Measurements from ENCODE around the gene CEP85L. TPM values are rescaled to one million over a fixed set of nuclear protein-coding genes. Genes with fewer than 3 reads are reported as not detected.

The CEP85L gene
- 10 to 100 TPM; 15.6 to 22.8 (median 21.9) TPM for total RNA-seq

DNA sequence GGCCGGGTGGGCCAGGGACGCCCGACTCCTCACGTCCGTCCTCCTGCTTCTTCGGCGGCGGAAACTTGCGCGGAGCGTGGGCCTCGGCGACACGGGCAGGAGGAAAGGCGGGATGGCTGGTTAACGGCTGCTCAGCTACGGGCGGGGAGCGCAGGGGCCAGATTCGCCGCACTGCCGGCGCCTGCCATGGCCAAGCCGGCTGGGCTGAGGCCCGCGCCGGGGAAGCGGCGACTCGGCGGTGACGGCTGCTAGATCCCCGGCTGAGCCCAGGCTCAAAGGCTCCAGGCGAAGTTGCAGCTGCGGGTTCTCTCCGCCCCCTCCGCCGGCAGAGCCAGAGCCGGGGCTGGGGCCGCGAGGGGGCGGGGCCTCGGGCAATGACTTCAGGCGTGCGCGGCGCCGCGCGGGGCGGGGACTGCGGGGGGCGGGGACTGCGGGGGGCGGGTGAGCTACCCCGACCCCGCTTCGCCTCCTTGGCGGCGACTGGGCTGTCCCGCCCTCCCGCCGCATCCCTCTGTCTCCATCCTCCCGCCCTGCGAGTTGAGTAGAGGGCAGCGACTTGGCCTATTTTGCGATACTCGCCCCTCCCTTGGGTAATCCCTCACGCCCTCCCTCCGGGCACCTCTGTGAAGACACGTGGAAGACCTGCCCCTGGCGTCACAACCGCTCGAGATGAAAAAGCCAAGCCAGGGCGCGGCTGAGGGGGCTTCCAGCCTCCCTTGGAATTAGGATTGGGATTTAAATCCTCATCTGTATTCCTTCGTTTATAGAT lies at the start of gene CEP85L:
Gene CEP85L, minus strand, starts transcription at position 310 of the 769 bp plus-strand sequence. CDS start 322 bp downstream, outside the sequence.
- in situ Hi-C loops (cut with MboI; ENCODE audit: low sequenced_read_pairs in 4 of 4) (no loop called here), intact Hi-C loops (cut with DNase I; ENCODE audit: low total_unique reads) (loop anchor here (5.0 to 10.0 kb wide), 2 partner anchors 126 to 243 kb away; partner anchors contain the start of gene ASF1A)
- H3K4me3 ChIP-seq = peak within 1 kb of the TSS; percentile 86 to 100 (median 92)
- no peaks in the 10 kb centered on the region for H3K27me3 ChIP-seq
- no peaks in the 10 kb centered on the region for H3K9me3 ChIP-seq
- H3K36me3 ChIP-seq = no peaks in the 10 kb centered on the region
- H3K27ac ChIP-seq = peak within 1 kb of the TSS; percentile 97 to 100 (median 98)
- ATAC-seq (peak; percentile 87 to 89), DNase-seq (peak; percentile 83 to 89)
- peaks cover 26 to 36% of the 10 kb centered on the region in 2 donors for H3K4me1 ChIP-seq
- TF ChIP-seq, protein P1, sequence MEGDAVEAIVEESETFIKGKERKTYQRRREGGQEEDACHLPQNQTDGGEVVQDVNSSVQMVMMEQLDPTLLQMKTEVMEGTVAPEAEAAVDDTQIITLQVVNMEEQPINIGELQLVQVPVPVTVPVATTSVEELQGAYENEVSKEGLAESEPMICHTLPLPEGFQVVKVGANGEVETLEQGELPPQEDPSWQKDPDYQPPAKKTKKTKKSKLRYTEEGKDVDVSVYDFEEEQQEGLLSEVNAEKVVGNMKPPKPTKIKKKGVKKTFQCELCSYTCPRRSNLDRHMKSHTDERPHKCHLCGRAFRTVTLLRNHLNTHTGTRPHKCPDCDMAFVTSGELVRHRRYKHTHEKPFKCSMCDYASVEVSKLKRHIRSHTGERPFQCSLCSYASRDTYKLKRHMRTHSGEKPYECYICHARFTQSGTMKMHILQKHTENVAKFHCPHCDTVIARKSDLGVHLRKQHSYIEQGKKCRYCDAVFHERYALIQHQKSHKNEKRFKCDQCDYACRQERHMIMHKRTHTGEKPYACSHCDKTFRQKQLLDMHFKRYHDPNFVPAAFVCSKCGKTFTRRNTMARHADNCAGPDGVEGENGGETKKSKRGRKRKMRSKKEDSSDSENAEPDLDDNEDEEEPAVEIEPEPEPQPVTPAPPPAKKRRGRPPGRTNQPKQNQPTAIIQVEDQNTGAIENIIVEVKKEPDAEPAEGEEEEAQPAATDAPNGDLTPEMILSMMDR (IDR thresholded peaks at IDR 0.05 in 4 of 5, conservative IDR thresholded peaks at IDR 0.05 in 1 of 5) = peak in 3 of 5 experiments; percentile 2 to 44 (median 15)
- peak; percentile 93 to 95 for TF ChIP-seq POLR2A (IDR thresholded peaks at IDR 0.05)

DNA sequence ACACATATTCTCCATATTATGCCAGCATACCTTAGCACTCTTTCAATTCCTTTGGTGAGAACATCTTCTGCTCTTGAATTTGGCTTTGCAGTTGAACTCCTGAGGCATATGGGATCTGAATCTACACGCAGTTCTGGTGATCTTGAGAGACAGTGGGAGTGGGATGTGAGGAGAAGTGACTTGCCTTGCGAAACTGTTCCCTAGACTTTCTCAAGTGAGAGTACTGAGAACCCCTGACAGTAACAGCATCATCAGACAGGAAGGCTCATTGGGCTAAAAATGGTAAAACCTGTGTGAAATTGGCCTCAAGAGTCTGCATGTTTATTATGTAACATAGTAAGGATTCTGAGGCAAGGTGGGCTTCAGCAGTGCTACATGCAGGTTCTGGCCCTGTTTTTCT lies 49.1 kb upstream of the CEP85L start:
- no peak for TF ChIP-seq POLR2A (IDR thresholded peaks at IDR 0.05)
- TF ChIP-seq, protein P1 (IDR thresholded peaks at IDR 0.05 in 4 of 5, conservative IDR thresholded peaks at IDR 0.05 in 1 of 5) = no peak
- Histone ChIP-seq H3K4me1 (peaks cover 18 to 35% of the 10 kb centered on the region in 2 donors), H3K9me3 (no peaks in the 10 kb centered on the region), H3K4me3 (no peak overlapping the region), H3K27me3 (no peaks in the 10 kb centered on the region), H3K27ac (no peak overlapping the region), H3K36me3 (no peaks in the 10 kb centered on the region)
- ATAC-seq (no peak), DNase-seq (no peak)
- in situ Hi-C loops (cut with MboI; ENCODE audit: low sequenced_read_pairs in 4 of 4) (no loop called here), intact Hi-C loops (cut with DNase I; ENCODE audit: low total_unique reads) (no loop called here)

DNA sequence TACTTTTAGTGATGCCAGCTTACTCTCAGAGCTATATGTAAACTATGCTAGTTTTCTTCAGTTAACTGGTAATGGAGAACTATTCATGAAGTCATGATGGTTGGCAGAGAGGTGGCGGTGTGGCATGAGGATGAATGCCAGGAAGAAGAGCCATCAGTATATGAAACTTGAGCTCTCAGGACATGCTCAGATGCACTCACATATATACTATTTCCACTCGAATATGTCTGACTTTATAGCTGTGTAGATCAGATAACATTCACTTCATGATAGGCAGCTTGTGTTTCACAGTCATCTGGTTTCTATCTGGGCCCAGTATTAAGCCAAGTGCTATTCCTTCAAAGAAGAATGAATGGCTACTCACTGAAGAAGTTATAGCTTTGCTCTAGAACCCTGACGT lies 46.2 kb upstream of the CEP85L start:
- H3K4me3 ChIP-seq = no peak overlapping the region
- intact Hi-C loops (cut with DNase I; ENCODE audit: low total_unique reads) (loop anchor here (2.0 to 10.0 kb wide), 2 partner anchors 47 to 79 kb away; no protein-coding TSS in a partner anchor), in situ Hi-C loops (cut with MboI; ENCODE audit: low sequenced_read_pairs in 4 of 4) (no loop called here)
- H3K36me3 ChIP-seq = no peaks in the 10 kb centered on the region
- DNase-seq (no peak), ATAC-seq (peak; percentile 32 to 50)
- H3K9me3 ChIP-seq = no peaks in the 10 kb centered on the region
- H3K4me1 ChIP-seq = peaks cover 18 to 34% of the 10 kb centered on the region in 2 donors
- no peaks in the 10 kb centered on the region for H3K27me3 ChIP-seq
- peak overlapping the region in 2 of 4 donors; percentile 11 to 24 for H3K27ac ChIP-seq
- TF ChIP-seq, protein P1 (IDR thresholded peaks at IDR 0.05 in 4 of 5, conservative IDR thresholded peaks at IDR 0.05 in 1 of 5) = peak in 2 of 5 experiments; percentile 23 to 28
- TF ChIP-seq POLR2A (IDR thresholded peaks at IDR 0.05) = no peak

DNA sequence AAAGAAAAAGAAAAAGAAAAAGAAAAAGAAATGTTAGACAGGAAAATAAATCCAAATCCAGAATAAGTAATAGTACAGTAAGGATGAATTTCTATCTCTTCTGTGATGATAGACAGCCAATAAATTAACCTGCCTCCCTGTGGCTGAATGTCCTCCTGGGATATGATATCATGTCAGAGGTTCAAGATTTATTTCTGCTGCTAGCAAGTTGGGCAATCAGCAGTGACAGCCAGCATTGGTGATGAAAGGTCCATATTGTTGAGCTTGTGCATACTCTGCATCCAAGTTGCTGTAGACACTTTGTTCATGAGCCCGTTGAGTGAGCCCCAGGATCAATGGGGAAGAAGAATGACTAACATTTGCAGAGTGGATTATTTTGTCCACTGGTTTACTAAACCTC lies 44.9 kb upstream of the CEP85L start:
- peak overlapping the region in 2 of 4 donors; percentile 36 for H3K27ac ChIP-seq
- no peaks in the 10 kb centered on the region for H3K36me3 ChIP-seq
- DNase-seq = peak; percentile 38 to 53
- in situ Hi-C loops (cut with MboI; ENCODE audit: low sequenced_read_pairs in 4 of 4) (no loop called here), intact Hi-C loops (cut with DNase I; ENCODE audit: low total_unique reads) (loop anchor here (2.0 to 10.0 kb wide), 2 partner anchors 49 to 81 kb away; no protein-coding TSS in a partner anchor)
- peak; percentile 93 to 94 for ATAC-seq
- TF ChIP-seq, protein P1 (IDR thresholded peaks at IDR 0.05 in 4 of 5, conservative IDR thresholded peaks at IDR 0.05 in 1 of 5) = peak in 1 of 5 experiments; percentile 14
- no peak for TF ChIP-seq POLR2A (IDR thresholded peaks at IDR 0.05)
- H3K9me3 ChIP-seq = no peaks in the 10 kb centered on the region
- no peak overlapping the region for H3K4me3 ChIP-seq
- H3K4me1 ChIP-seq = peaks cover 18 to 34% of the 10 kb centered on the region in 2 donors
- no peaks in the 10 kb centered on the region for H3K27me3 ChIP-seq

Measured in gastrocnemius medialis (tissue), 4 donors.